Cerebellar cortex (tissue), 1 donor: ENCODE measurements around the gene CCDC78.

Experiments
- DNase-seq: peaks from one replicate; pipeline ENCODE4 v3.0.0-alpha.2; 2015; ENCODE audit warnings: low spot score

CCDC78 gene

GRCh38 chr16:677316-678190, 48.7 kb downstream of the CCDC78 start:
- DNase-seq: no peak

DNA sequence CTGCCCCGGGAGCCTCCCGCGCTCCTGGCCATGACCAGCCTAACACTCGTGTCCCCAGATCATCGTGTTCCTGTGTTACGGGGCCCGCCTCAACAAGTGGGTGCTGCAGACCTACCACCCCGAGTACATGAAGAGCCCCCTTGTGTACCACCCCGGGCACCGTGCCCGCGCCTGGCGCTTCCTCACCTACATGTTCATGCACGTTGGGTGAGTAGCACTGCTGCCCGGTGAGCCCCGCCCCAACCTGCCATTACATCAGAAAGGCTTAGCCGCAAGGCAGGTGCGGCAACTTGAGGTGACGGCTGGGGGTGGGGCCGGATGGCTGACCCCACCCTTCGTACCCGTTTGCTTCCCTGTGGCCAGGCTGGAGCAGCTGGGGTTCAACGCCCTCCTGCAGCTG, 49.3 kb downstream of the CCDC78 start:
- DNase-seq: no peak

DNA sequence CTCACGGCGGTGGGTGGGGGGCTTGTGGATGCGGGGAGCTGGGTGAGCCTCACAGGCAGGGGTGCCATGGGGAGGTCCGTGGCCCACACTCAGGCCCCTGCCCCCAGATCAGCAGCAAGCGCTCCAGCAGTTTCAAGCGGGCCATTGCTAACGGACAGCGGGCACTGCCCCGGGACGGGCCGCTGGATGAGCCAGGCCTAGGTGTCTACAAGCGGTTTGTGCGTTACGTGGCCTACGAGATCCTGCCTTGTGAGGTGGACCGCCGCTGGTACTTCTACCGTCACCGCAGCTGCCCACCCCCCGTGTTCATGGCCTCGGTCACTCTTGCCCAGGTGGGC, 49.7 kb downstream of the CCDC78 start:
- no peak for DNase-seq

- DNase-seq: no peak
These were observed 50.2 kb downstream of the CCDC78 start for GRCh38 chr16:675884-676564.

- no peak for DNase-seq
These were observed 51.0 kb downstream of the CCDC78 start, which contains the start of gene RHBDL1 for GRCh38 chr16:674968-675883. RHBDL1 (plus strand) TSS chr16:675671; CDS start chr16:675791, 120 bp downstream.

DNA sequence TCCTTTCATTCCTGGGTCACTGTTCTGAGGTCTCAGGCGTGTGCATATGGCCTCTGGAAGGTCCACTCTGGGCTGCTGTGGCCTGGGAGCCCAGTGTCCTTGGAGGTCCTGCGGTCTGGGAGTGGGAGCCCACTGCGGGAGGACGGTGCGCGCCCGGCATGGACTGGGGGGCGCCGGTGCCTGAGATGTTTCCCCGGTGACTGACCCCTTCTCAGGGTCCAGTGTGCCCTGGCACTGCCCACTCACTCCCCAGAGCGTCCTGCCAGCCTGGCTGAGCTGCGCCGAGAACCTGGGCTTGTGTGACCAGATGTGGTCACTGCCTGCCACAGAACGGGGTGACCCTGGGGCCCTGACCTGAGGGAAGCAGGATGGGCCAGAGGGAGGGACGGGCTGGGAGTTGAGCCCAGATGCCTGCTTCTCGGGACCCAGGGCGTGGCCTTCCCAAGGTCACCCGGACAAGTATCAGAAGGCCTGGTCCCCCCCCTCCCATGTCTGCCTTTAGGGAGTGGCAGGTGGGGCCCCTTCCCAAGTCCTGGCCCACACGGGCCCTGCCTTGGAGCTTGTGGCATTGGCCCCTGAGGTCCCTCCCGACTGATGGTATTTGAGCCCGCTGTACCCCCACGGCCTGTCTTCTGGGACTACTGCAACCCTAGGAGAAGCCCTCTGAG, 51.9 kb downstream of the CCDC78 start:
- no peak for DNase-seq

DNA sequence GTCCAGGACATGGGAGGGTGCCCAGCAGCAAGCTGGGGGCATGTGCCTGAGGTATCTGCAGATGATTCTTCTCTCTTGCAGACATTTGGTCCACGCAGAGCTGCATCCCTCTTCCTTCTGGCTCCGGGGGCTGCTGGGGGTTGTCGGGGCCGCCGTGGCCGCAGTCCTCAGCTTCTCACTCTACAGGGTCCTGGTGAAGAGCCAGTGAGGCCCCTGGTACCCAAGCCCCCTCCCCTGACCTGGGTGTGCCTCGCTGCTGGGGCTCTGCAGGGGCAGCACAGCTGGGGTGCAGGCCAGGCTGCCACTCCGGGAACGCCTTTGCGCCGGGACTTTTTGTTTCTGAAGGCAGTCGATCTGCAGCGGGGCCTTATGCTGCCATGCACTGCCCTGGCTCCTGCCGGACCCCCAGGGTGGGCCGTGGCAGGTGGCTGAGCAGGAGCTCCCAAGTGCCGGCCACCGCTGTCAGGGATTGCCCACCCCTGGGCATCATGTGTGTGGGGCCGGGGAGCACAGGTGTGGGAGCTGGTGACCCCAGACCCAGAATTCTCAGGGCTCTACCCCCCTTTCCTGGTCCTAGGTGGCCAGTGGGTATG, 52.7 kb downstream of the CCDC78 start:
- DNase-seq: no peak

GRCh38 chr16:672851-673250, 53.4 kb downstream of the CCDC78 start:
- no peak for DNase-seq
